Gastroesophageal sphincter (tissue), 4 donors: ENCODE measurements around the gene WNT3. TPM values are rescaled to one million over a fixed set of nuclear protein-coding genes. Genes with fewer than 3 reads are reported as not detected.

Source experiments
- ATAC-seq: fragments of 150-250 bp; one replicate; pipeline ENCODE4 v1.9.1; 2016; ENCODE audit warnings: mild to moderate bottlenecking, moderate library complexity
- H3K27ac ChIP-seq, 4 donors: fragments of 200-600 bp; sonication (generic) in 3 of 4; 1 replicate in 3 of 4; 2 replicates in 1 of 4; pipeline ENCODE4 v1.5.1; 2016 to 2019
- H3K27me3 ChIP-seq: fragments of 200-600 bp; sonication (generic); one replicate; pipeline ENCODE4 v1.5.1; 2019
- H3K36me3 ChIP-seq, 2 donors: fragments of 200-600 bp; sonication (generic); one replicate each; pipeline ENCODE4 v1.5.1; 2019; ENCODE audit warnings: control low read depth in 1 of 2
- H3K4me1 ChIP-seq, 3 donors: fragments of 200-600 bp; sonication (generic); 1 replicate in 2 of 3; 2 replicates in 1 of 3; pipeline ENCODE4 v1.5.1; 2016 to 2019; ENCODE audit warnings: control low read depth in 2 of 3
- H3K4me3 ChIP-seq, 2 donors: fragments of 200-600 bp; sonication (generic); one replicate each; pipeline ENCODE4 v1.5.1; 2019; ENCODE audit warnings: mild to moderate bottlenecking in 1 of 2, moderate library complexity in 1 of 2
- H3K9me3 ChIP-seq, 3 donors: fragments of 200-600 bp; sonication (generic); one replicate each; pipeline ENCODE4 v1.5.1; 2017 to 2019; ENCODE audit warnings: control low read depth in 2 of 3
- CTCF ChIP-seq, 4 experiments: fragments of 200-600 bp in 2 of 4; fragments of 450-650 bp in 2 of 4; sonication (generic) in 1 of 4; IDR thresholded peaks; one replicate each; pipeline ENCODE4 v1.5.1; 2017 to 2019; ENCODE audit warnings: antibody characterized with exemption in 4 of 4, mild to moderate bottlenecking in 2 of 4, moderate library complexity in 2 of 4
- EP300 ChIP-seq: sonication (generic); formaldehyde crosslinking; IDR thresholded peaks from one replicate; pipeline ENCODE4 v1.6.1; 2017; ENCODE audit warnings: antibody characterized with exemption, mild to moderate bottlenecking
- POLR2A ChIP-seq, 2 donors: fragments of 450-650 bp; IDR thresholded peaks; one replicate each; pipeline ENCODE4 v1.6.1; 2017; ENCODE audit warnings: antibody characterized with exemption in 2 of 2, mild to moderate bottlenecking in 2 of 2, moderate library complexity in 1 of 2
- POLR2AphosphoS5 ChIP-seq: sonication (generic); formaldehyde crosslinking; IDR thresholded peaks from one replicate; pipeline ENCODE4 v1.6.1; 2017; ENCODE audit warnings: antibody characterized with exemption
- WGBS, 2 donors: methylation state at CpG; one replicate each; pipeline ENCODE4 v1.1.5; 2018; ENCODE audit warnings: low coverage in 1 of 2; 5-methylcytosine and 5-hydroxymethylcytosine counted together
- total RNA-seq, 4 donors: library from RNA; depleted of rRNA; stranded (reverse); fragments of >200 nt; gene quantifications; one replicate each; pipeline ENCODE4 v1.1.0, GENCODE V29; 2016

The WNT3 gene
- total RNA-seq, 4 donors from 2014 or later: 0.62 to 1.4 (median 0.99) TPM

DNA sequence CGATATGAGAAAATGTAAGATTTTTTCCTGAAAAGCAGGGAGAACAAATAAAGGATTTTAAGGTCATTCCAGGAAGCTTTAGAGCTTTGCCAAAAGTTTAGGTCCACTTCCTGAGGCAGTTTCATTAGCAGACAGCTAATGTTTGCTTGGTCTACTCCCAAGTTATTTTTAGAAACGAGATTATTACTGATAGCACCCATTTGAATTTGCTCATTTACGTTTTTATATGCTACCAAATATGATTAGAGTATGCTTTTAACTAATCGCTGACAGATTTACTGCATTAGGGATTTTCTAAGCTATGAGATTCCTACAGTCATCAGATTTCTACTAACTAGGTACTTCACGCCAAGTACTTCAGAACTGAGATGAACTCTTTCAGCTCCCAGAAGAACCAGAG is 98.1 kb downstream of the WNT3 start:
- ATAC-seq: no peak
- H3K27me3 ChIP-seq: no peaks in the 10 kb centered on the region
- H3K36me3 ChIP-seq: peaks cover 0 to 42% of the 10 kb centered on the region in 2 donors
- H3K9me3 ChIP-seq: no peaks in the 10 kb centered on the region
- 42 to 59% methylated on average over 5 of the region's 5 CpGs for WGBS, 2 donors
- H3K4me3 ChIP-seq: no peak overlapping the region
- no peaks in the 10 kb centered on the region for H3K4me1 ChIP-seq
- no peak overlapping the region for H3K27ac ChIP-seq
- TF ChIP-seq EP300: no peak
- TF ChIP-seq CTCF (IDR thresholded peaks at IDR 0.05): no peak
- no peak for TF ChIP-seq POLR2AphosphoS5
- TF ChIP-seq POLR2A (IDR thresholded peaks at IDR 0.05): no peak

- TF ChIP-seq POLR2A (IDR thresholded peaks at IDR 0.05): no peak
- no peak for TF ChIP-seq CTCF (IDR thresholded peaks at IDR 0.05)
- TF ChIP-seq POLR2AphosphoS5: no peak
- TF ChIP-seq EP300: no peak
- no peak overlapping the region for H3K27ac ChIP-seq
- whole genome bisulfite sequencing, 2 donors: 47 to 54% methylated on average over 3 of the region's 3 CpGs
- H3K9me3 ChIP-seq: no peaks in the 10 kb centered on the region
- peaks cover 0 to 44% of the 10 kb centered on the region in 2 donors for H3K36me3 ChIP-seq
- no peaks in the 10 kb centered on the region for H3K27me3 ChIP-seq
- no peak for ATAC-seq
- H3K4me3 ChIP-seq: no peak overlapping the region
- no peaks in the 10 kb centered on the region for H3K4me1 ChIP-seq
These were observed 98.6 kb downstream of the WNT3 start for GRCh38 chr17:46719891-46720290.

DNA sequence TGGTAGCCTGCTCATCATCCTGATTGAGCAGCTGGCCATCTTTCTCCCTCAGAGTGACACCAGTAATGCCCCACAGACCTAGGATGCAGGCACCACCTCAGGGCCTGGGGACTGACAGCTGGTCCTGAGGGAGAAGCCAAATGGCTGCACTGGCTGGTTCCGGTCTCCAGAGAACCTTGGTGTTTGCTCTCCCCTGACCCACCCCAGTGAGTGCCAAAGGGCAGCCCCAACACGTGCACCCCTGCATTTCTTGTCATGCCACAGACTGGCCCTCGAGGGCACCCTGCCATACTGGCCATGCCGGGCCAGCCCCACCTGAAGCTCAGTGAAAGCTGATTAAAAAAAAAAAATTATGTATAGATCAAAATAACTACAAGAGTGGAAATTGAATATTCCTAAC is 100.5 kb downstream of the WNT3 start:
- Histone ChIP-seq H3K4me3 (no peak overlapping the region), H3K4me1 (no peaks in the 10 kb centered on the region), H3K36me3 (peaks cover 0 to 57% of the 10 kb centered on the region in 2 donors), H3K27ac (no peak overlapping the region), H3K9me3 (no peaks in the 10 kb centered on the region), H3K27me3 (no peaks in the 10 kb centered on the region)
- no peak for TF ChIP-seq POLR2A (IDR thresholded peaks at IDR 0.05)
- no peak for TF ChIP-seq CTCF (IDR thresholded peaks at IDR 0.05)
- TF ChIP-seq POLR2AphosphoS5: no peak
- TF ChIP-seq EP300: no peak
- ATAC-seq: no peak
- 83% methylated on average over 3 of the region's 4 CpGs; no CpG with 5 or more reads in 1 of the 2 donors for whole genome bisulfite sequencing, 2 donors

Other genes starting within 250 kb of the WNT3 start
- gene ARL17A, start 239.0 kb downstream of the WNT3 start, total RNA-seq: 10 to 100 TPM in 1 of 4 donors, 1 to 10 TPM in 3; 5.6 to 15.6 (median 7.1) TPM
- 10 to 100 TPM; 15.6 to 22.9 (median 19.0) TPM for gene NSF, start 228.0 kb downstream of the WNT3 start, total RNA-seq
- gene WNT9B, start 32.9 kb upstream of the WNT3 start, total RNA-seq: under 1 TPM in 3 of 4 donors, not detected in 1; 0.31 to 0.81 (median 0.45) TPM
- 10 to 100 TPM; 37.8 to 53.1 (median 45.5) TPM for gene GOSR2, start 104.5 kb upstream of the WNT3 start, total RNA-seq
- 1 to 10 TPM in 2 of 4 donors, not detected in 2; 1.1 to 1.8 TPM for gene RPRML, start 160.6 kb upstream of the WNT3 start, total RNA-seq